ENCODE results near the gene GGA2. TPM values are rescaled to one million over a fixed set of nuclear protein-coding genes. Genes with fewer than 3 reads are reported as not detected.

Gene GGA2
- total RNA-seq, 4 donors from 2014 or later = 32.4 to 57.6 (median 49.6) TPM

DNA sequence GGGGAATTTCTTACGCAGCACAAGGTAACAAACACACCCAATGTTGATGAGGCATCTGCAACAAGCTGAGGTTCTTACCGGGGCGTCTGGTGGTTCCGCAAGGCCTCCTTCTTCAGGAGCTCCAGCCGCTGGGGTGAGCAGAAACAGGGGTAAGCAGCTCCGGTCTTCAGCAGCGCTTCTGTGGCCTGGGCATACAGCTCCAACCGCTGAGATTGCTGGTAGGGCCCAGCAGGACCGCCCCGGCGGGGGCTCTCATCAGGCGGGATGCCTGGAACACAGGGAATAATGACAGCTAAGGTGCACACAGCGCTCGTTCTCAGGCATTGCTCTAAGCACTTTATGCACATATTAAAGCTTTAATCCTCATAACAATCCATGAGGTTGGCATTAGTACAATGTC, 34.1 kb upstream of the GGA2 start:
- TF ChIP-seq, protein P1, sequence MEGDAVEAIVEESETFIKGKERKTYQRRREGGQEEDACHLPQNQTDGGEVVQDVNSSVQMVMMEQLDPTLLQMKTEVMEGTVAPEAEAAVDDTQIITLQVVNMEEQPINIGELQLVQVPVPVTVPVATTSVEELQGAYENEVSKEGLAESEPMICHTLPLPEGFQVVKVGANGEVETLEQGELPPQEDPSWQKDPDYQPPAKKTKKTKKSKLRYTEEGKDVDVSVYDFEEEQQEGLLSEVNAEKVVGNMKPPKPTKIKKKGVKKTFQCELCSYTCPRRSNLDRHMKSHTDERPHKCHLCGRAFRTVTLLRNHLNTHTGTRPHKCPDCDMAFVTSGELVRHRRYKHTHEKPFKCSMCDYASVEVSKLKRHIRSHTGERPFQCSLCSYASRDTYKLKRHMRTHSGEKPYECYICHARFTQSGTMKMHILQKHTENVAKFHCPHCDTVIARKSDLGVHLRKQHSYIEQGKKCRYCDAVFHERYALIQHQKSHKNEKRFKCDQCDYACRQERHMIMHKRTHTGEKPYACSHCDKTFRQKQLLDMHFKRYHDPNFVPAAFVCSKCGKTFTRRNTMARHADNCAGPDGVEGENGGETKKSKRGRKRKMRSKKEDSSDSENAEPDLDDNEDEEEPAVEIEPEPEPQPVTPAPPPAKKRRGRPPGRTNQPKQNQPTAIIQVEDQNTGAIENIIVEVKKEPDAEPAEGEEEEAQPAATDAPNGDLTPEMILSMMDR (IDR thresholded peaks at IDR 0.05; ENCODE audit: low read depth) = no peak

DNA sequence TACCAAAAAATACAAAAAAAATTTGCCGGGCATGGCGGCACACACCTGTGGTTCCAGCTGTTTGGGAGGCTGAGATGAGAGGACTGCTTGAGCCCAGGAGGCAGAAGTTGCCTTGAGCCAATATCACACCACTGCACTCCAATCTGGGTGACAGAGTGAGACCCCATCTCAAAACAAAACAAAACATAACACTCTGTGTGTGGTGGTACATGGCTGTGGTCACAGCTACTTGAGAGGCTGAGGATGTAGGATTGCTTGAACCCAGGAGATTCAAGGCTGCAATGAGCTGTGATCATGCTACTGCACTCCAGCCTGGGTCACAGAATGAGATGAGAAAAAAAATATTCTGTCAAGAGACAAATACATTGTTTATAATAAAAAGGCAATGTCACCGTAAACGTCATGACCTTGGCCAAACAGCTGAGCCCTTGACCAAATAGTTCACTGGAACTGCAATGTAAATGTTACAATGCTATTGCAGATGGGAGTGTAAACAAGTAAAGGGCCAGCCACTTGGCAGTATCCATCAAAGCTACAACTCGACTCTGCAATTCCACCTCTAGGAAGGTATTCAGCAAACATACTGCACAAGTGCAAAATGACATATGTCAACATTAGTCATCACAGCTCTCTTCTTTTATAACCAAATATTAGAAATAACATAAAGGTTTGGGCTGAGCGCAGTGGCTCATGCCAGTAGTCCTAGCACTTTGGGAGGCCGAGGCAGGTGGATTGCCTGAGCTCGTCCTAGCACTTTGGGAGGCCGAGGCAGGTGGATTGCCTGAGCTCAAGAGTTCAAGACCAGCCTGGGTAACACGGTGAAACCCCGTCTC, 29.9 kb upstream of the GGA2 start:
- TF ChIP-seq, protein P1 (IDR thresholded peaks at IDR 0.05; ENCODE audit: low read depth) = no peak

DNA sequence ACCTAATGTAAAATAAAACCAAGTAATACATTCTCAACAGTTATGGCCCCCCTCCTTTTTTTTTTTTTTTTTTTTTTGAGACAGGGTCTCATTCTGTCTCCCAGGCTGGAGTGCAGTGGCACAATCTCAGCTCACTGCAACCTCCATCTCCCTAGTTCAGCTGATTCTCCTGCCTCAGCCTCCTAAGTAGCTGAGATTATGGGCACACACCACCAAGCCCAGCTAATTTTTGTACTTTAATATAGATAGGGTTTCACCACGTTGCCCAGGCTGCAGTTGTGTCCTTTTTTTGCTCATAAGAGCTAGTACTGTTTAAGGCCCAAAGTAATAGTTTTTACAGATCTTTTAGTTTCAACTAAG, 28.6 kb upstream of the GGA2 start:
- TF ChIP-seq, protein P1 (IDR thresholded peaks at IDR 0.05; ENCODE audit: low read depth) = no peak

DNA sequence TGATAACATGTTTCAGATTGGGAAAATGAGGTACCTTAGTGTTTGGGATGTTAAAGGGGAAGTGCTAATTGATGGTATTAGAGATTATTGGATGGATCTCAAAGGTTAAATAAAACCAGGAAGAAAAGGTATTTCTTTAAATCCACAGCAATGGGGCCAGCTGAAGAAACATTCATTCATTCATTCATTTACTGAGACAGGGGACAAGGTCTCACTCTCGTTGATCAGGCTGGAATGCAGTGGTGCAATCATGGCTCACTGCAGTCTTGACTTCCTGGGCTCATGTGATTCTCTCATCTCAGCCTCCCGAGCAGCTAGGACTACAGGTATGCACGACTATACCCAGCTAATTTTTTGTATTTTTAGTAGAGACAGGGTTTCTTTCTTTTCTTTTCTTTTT, 27.1 kb upstream of the GGA2 start:
- TF ChIP-seq, protein P1 (IDR thresholded peaks at IDR 0.05; ENCODE audit: low read depth) = no peak

DNA sequence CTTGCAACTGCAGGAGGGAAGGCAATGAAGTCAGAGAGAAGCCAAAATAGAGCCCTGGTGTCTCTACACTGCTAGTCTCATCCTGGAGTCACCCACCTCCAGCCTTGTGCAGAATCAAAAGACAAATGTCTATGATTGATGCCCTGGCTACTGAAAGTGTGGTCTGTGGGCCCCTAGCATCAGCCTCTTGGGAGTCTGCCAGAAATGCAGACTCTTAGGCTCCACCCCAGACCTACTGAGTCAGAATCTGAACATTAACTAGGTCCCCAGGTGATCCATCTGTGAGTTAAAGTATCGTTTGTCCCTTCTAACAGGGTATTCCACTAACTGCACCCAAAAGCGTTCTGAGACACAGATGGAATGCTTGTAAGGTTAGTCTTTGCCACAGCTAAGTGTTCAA, 25.6 kb upstream of the GGA2 start:
- TF ChIP-seq, protein P1 (IDR thresholded peaks at IDR 0.05; ENCODE audit: low read depth) = no peak

DNA sequence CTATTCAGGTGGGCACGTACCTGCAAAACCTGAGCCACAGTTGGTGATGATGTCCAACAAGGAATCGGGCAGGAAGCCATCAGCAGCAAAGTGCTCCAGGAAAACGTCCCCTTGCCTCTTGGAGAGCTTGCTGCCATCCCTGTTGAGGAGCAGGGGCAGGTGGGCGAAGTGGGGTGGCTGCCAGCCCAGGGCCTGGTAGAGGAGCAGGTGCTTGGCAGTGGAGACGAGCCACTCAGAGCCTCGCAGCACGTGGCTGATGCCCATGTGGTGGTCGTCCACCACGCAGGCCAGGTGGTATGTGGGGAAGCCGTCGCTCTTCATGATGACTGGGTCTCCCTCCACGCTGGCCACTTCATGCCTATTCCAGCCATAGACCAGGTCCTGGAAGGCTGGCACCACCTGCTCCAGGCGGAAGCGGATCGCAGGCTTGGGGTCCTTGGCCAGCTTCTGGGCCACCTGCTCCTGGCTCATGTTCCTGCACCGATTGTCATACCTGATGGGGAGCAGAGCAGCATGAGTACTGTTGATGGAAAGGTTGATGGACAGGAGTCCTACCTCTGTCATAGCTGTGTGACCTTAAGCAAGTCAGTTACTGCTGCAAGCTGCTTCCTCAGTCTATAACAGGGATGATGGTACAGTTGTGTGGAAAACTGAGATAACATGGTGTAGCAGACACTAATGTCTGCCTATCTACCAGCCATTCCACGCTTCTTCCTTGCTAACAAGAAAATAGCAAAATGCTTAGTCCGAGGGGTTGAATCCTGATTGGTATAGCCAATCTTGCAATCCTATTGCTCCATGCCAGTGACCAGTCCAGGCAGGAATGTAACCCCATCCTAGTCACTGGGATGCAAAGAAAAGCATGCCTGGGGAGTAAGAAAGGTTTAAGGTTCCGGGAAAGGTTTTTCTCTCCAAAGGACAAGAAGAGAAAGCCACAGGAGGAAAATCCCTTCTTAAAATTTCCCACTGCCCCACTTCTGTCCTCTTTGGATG, 24.9 kb upstream of the GGA2 start:
- TF ChIP-seq, protein P1 (IDR thresholded peaks at IDR 0.05; ENCODE audit: low read depth) = no peak

DNA sequence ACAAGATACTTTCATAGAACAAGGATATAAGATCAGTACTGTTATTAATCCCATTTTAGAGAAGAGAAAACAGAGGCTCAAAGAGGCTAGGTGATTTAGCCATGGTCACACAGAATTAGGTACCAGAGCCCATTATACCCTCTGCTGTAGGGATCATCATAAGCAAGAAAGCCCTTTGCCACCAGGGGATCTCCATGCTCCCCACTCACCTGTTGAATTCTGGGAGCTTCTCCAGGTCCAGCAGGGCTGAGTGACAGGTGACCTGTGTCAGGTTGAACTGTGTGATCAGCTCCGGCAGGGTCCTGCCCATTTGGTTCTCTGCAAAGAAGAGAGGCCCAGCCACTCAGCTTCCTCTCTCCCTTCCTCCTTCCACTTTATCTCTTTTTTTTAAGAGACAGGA, 22.2 kb upstream of the GGA2 start:
- TF ChIP-seq, protein P1 (IDR thresholded peaks at IDR 0.05; ENCODE audit: low read depth) = no peak

Measured in subcutaneous adipose tissue (tissue), 4 donors.